ENCODE results near the gene GIN1. TPM values are rescaled to one million over a fixed set of nuclear protein-coding genes. Genes with fewer than 3 reads are reported as not detected.

GIN1 gene
- polyA plus RNA-seq, 1 donor from 2014 or later, result 17.5 TPM

DNA sequence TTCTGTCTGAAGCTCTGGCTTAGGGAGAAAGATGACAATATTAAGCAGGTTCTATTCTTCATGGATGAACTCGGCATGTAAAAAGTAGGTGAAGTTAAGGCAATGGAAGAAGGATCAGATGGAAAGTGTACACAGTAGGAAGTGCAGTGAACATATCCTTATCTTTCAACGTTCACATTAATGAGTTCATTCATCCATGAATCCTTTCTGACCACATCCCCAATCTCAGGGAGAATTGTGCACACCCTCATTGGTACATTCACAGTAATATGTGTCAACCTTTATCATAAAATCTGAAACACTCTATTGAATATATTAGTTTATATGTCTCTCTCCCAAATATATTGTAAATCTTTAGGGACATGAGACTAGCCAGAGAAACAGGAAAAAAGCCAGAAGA is 5.5 kb downstream of the GIN1 start:
- no peaks in the 10 kb centered on the region for H3K36me3 ChIP-seq (ENCODE audit: insufficient read depth, low read length)
- no peak overlapping the region for H3K4me2 ChIP-seq (ENCODE audit: low read length)
- H3K9me2 ChIP-seq (ENCODE audit: insufficient read depth, low read length), result no peaks in the 10 kb centered on the region
- no peak overlapping the region for H2AFZ ChIP-seq (ENCODE audit: low read depth, low read length)
- H4K20me1 ChIP-seq (ENCODE audit: insufficient read depth), result no peaks in the 10 kb centered on the region
- no peak overlapping the region for H3K9ac ChIP-seq (ENCODE audit: low read length)
- TF ChIP-seq POLR2AphosphoS5 (IDR thresholded peaks at IDR 0.05) (no peak), MXI1 (conservative IDR thresholded peaks at IDR 0.05; ENCODE audit: poor library complexity, severe bottlenecking) (no peak), REST (IDR thresholded peaks at IDR 0.05; ENCODE audit: borderline replicate concordance) (no peak), TAF1 (IDR thresholded peaks at IDR 0.05; ENCODE audit: low read depth) (no peak), EZH2 (IDR thresholded peaks at IDR 0.05; ENCODE audit: borderline replicate concordance, insufficient read depth, low read length, poor library complexity, severe bottlenecking) (no peak), SMC3 (conservative IDR thresholded peaks at IDR 0.05; ENCODE audit: poor library complexity) (no peak), EP300 (conservative IDR thresholded peaks at IDR 0.05; ENCODE audit: poor library complexity, severe bottlenecking) (no peak), RAD21 (conservative IDR thresholded peaks at IDR 0.05) (no peak)
- TF ChIP-seq, protein P1, sequence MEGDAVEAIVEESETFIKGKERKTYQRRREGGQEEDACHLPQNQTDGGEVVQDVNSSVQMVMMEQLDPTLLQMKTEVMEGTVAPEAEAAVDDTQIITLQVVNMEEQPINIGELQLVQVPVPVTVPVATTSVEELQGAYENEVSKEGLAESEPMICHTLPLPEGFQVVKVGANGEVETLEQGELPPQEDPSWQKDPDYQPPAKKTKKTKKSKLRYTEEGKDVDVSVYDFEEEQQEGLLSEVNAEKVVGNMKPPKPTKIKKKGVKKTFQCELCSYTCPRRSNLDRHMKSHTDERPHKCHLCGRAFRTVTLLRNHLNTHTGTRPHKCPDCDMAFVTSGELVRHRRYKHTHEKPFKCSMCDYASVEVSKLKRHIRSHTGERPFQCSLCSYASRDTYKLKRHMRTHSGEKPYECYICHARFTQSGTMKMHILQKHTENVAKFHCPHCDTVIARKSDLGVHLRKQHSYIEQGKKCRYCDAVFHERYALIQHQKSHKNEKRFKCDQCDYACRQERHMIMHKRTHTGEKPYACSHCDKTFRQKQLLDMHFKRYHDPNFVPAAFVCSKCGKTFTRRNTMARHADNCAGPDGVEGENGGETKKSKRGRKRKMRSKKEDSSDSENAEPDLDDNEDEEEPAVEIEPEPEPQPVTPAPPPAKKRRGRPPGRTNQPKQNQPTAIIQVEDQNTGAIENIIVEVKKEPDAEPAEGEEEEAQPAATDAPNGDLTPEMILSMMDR (IDR thresholded peaks at IDR 0.05; ENCODE audit: poor library complexity, severe bottlenecking), result no peak
- no peaks in the 10 kb centered on the region for H3K9me3 ChIP-seq (ENCODE audit: low read length)
- no peak overlapping the region for H3K4me3 ChIP-seq (ENCODE audit: low read length)
- no peak overlapping the region for H3K27ac ChIP-seq (ENCODE audit: low read length)
- H3K27me3 ChIP-seq (ENCODE audit: insufficient read depth, low read depth, low read length), result no peaks in the 10 kb centered on the region
- H3F3A ChIP-seq (ENCODE audit: insufficient read depth, low read length, poor library complexity, severe bottlenecking), result no peaks in the 10 kb centered on the region
- peaks cover 18% of the 10 kb centered on the region for H3K79me2 ChIP-seq (replicated peaks; ENCODE audit: insufficient read depth, low read length)

- H4K20me1 ChIP-seq (ENCODE audit: insufficient read depth), result no peaks in the 10 kb centered on the region
- H3K4me3 ChIP-seq (ENCODE audit: low read length), result no peak overlapping the region
- H3K9me2 ChIP-seq (ENCODE audit: insufficient read depth, low read length), result no peaks in the 10 kb centered on the region
- no peaks in the 10 kb centered on the region for H3K27me3 ChIP-seq (ENCODE audit: insufficient read depth, low read depth, low read length)
- no peak overlapping the region for H3K4me2 ChIP-seq (ENCODE audit: low read length)
- no peak for TF ChIP-seq RAD21 (conservative IDR thresholded peaks at IDR 0.05)
- no peaks in the 10 kb centered on the region for H3K9me3 ChIP-seq (ENCODE audit: low read length)
- no peaks in the 10 kb centered on the region for H3K36me3 ChIP-seq (ENCODE audit: insufficient read depth, low read length)
- no peak overlapping the region for H3K9ac ChIP-seq (ENCODE audit: low read length)
- peaks cover 10% of the 10 kb centered on the region for H3K79me2 ChIP-seq (replicated peaks; ENCODE audit: insufficient read depth, low read length)
- no peaks in the 10 kb centered on the region for H3F3A ChIP-seq (ENCODE audit: insufficient read depth, low read length, poor library complexity, severe bottlenecking)
- H2AFZ ChIP-seq (ENCODE audit: low read depth, low read length), result no peak overlapping the region
- H3K27ac ChIP-seq (ENCODE audit: low read length), result no peak overlapping the region
Observed at GRCh38 chr5:103112910-103113309, 7.0 kb downstream of the GIN1 start.

DNA sequence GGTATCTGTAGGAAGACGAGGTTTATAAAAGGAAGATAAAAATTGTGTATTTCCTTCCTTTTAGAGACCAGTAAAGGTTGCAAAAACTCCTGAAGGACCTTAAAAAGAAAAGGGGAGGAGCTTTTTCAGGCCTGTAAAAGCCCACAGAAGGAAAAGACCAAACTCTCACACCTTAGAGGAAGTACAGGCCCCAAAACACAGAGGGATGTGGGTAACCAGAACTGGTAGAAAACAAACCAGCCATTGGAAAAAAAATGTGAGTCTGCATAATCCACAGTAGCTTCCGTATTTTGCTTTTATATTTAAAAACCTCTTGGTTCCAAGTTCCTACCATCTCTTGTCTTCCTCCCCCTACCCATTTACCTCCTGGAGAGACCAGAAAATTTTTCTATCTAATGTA is 8.5 kb downstream of the GIN1 start:
- Histone ChIP-seq H3K9me2 (ENCODE audit: insufficient read depth, low read length) (no peaks in the 10 kb centered on the region), H3K27ac (ENCODE audit: low read length) (no peak overlapping the region), H3K9ac (ENCODE audit: low read length) (no peak overlapping the region), H3F3A (ENCODE audit: insufficient read depth, low read length, poor library complexity, severe bottlenecking) (no peaks in the 10 kb centered on the region), H3K27me3 (ENCODE audit: insufficient read depth, low read depth, low read length) (no peaks in the 10 kb centered on the region), H2AFZ (ENCODE audit: low read depth, low read length) (no peak overlapping the region), H3K36me3 (ENCODE audit: insufficient read depth, low read length) (no peaks in the 10 kb centered on the region), H4K20me1 (ENCODE audit: insufficient read depth) (no peaks in the 10 kb centered on the region), H3K4me3 (ENCODE audit: low read length) (no peak overlapping the region), H3K79me2 (replicated peaks; ENCODE audit: insufficient read depth, low read length) (no peaks in the 10 kb centered on the region), H3K4me2 (ENCODE audit: low read length) (no peak overlapping the region), H3K9me3 (ENCODE audit: low read length) (no peaks in the 10 kb centered on the region)
- TF ChIP-seq RAD21 (conservative IDR thresholded peaks at IDR 0.05), result no peak
- TF ChIP-seq, protein P1 (IDR thresholded peaks at IDR 0.05; ENCODE audit: poor library complexity, severe bottlenecking), result no peak
